Keratinocyte (primary cell): ENCODE measurements around the gene ATP8A2. TPM values are rescaled to one million over a fixed set of nuclear protein-coding genes. Genes with fewer than 3 reads are reported as not detected.

Experiments used
- DNase-seq: peaks from one replicate; pipeline ENCODE4 v3.0.0-alpha.2; 2011; ENCODE audit warnings: low read depth, missing footprints, low spot score
- FAIRE-seq: peaks from 2 replicates; lab custom pipeline; 2011; peaks lifted over from hg19 to GRCh38; lab: Jason Lieb, UNC
- H2AFZ ChIP-seq: 2 replicates; pipeline ENCODE4 v1.6.0; 2012; ENCODE audit warnings: low read length, control low read depth, inconsistent platforms; ENCODE audit not compliant: control insufficient read depth
- H3K27ac ChIP-seq: 2 replicates; pipeline ENCODE4 v1.5.1; 2011; ENCODE audit warnings: low read length; ENCODE audit not compliant: control insufficient read depth, insufficient read depth
- H3K27me3 ChIP-seq: 3 replicates; pipeline ENCODE4 v1.6.0; 2011; ENCODE audit warnings: low read length; ENCODE audit not compliant: control insufficient read depth, insufficient read depth; ENCODE audit errors: extremely low read depth
- H3K36me3 ChIP-seq, 2 experiments: 2 replicates in 1 of 2; 3 replicates in 1 of 2; pipeline ENCODE4 v1.5.1; 2011; ENCODE audit warnings: low read length in 2 of 2, mild to moderate bottlenecking in 1 of 2; ENCODE audit not compliant: control insufficient read depth in 2 of 2, insufficient read depth in 2 of 2; ENCODE audit errors: extremely low read depth in 1 of 2
- H3K4me1 ChIP-seq: 3 replicates; pipeline ENCODE4 v1.5.1; 2011; ENCODE audit warnings: low read length; ENCODE audit not compliant: control insufficient read depth, insufficient read depth; ENCODE audit errors: extremely low read depth
- H3K4me2 ChIP-seq: 3 replicates; pipeline ENCODE4 v1.6.0; 2011; ENCODE audit warnings: low read depth, low read length; ENCODE audit not compliant: control insufficient read depth, insufficient read depth; ENCODE audit errors: extremely low read depth
- H3K4me3 ChIP-seq, 3 experiments: fragments of 200-600 bp in 1 of 3; sonication (generic) in 1 of 3; 2 replicates in 2 of 3; 3 replicates in 1 of 3; pipeline ENCODE4 v1.5.1; 2011 to 2016; ENCODE audit warnings: low read length in 3 of 3, mild to moderate bottlenecking in 3 of 3, control low read depth in 2 of 3, inconsistent platforms in 1 of 3, low read depth in 1 of 3, mixed read lengths in 1 of 3, mixed run types in 1 of 3, moderate library complexity in 1 of 3; ENCODE audit not compliant: control insufficient read depth in 2 of 3, insufficient read depth in 2 of 3; ENCODE audit errors: extremely low read depth in 1 of 3
- H3K79me2 ChIP-seq: 2 replicates; pipeline ENCODE4 v1.6.0; 2012; ENCODE audit warnings: low read length; ENCODE audit not compliant: control insufficient read depth, insufficient read depth
- H3K9ac ChIP-seq: 3 replicates; pipeline ENCODE4 v1.6.0; 2011; ENCODE audit warnings: low read length; ENCODE audit not compliant: control insufficient read depth, insufficient read depth; ENCODE audit errors: extremely low read depth
- H3K9me1 ChIP-seq: 3 replicates; pipeline ENCODE4 v1.6.0; 2011; ENCODE audit warnings: low read length; ENCODE audit not compliant: control insufficient read depth, insufficient read depth; ENCODE audit errors: extremely low read depth
- H3K9me3 ChIP-seq: 2 replicates; pipeline ENCODE4 v1.5.1; 2012; ENCODE audit warnings: low read depth, low read length; ENCODE audit not compliant: control insufficient read depth
- H4K20me1 ChIP-seq: 3 replicates; pipeline ENCODE4 v1.6.0; 2011; ENCODE audit warnings: low read length; ENCODE audit not compliant: control insufficient read depth, insufficient read depth; ENCODE audit errors: extremely low read depth
- CTCF ChIP-seq, 3 experiments: IDR thresholded peaks in 1 of 3; conservative IDR thresholded peaks in 1 of 3; optimal IDR thresholded peaks in 1 of 3; 2 replicates in 2 of 3; 3 replicates in 1 of 3; pipeline versions ENCODE3 to v1.5.1; 2011; ENCODE audit warnings: low read length in 3 of 3, mild to moderate bottlenecking in 3 of 3, moderate library complexity in 2 of 3, control low read depth in 1 of 3, inconsistent platforms in 1 of 3; ENCODE audit not compliant: insufficient read depth in 2 of 3; ENCODE audit errors: extremely low read depth in 1 of 3
- EZH2 ChIP-seq: IDR thresholded peaks from one replicate; pipeline ENCODE4 v1.6.1; 2012; ENCODE audit warnings: inconsistent platforms, mild to moderate bottlenecking, low read length, moderate library complexity
- dilution Hi-C: fragments of 300-500 bp; cut with MboI; formaldehyde crosslinking; loops from one replicate; pipeline ENCODE4 v1.7.0; 2020; ENCODE audit warnings: low sequenced_read_pairs; ENCODE audit not compliant: extremely low pct_ligation_motif_present
- polyA plus RNA-seq, 5 experiments: library from polyadenylated mRNA; depleted of rRNA in 3 of 5; stranded (reverse) in 3 of 5; stranded (forward) in 1 of 5; unstranded in 1 of 5; fragments of >200 nt; gene quantifications; 1 replicate in 1 of 5; 2 replicates in 3 of 5; 3 replicates in 1 of 5; pipeline versions ENCODE4 v1.2.1 to v1.2.3, GENCODE V29; 2011 to 2012; ENCODE audit warnings: missing spikeins in 2 of 5, low read depth in 1 of 5, low replicate concordance in 1 of 5

Gene ATP8A2
- polyA plus RNA-seq, 1 donor (not counting 4 experiments of a cell fraction or from before 2014, with no cell fraction given), result 0.16 TPM

GRCh38 chr13:25709088-25709487 is 337.3 kb downstream of the ATP8A2 start:
- Histone ChIP-seq H3K9me1 (no peaks in the 10 kb centered on the region), H3K79me2 (no peaks in the 10 kb centered on the region), H3K9me3 (no peaks in the 10 kb centered on the region), H3K36me3 (no peaks in the 10 kb centered on the region), H3K4me2 (no peak overlapping the region), H3K9ac (no peak overlapping the region), H3K27me3 (peaks cover 9% of the 10 kb centered on the region), H3K4me3 (no peak overlapping the region), H2AFZ (no peak overlapping the region), H4K20me1 (no peaks in the 10 kb centered on the region), H3K27ac (no peak overlapping the region), H3K4me1 (no peaks in the 10 kb centered on the region)
- DNase-seq, result no peak
- dilution Hi-C loops, result no loop called here
- FAIRE-seq, result no peak
- TF ChIP-seq CTCF (optimal IDR thresholded peaks at IDR 0.05 in 1 of 3, IDR thresholded peaks at IDR 0.05 in 1 of 3, conservative IDR thresholded peaks at IDR 0.05 in 1 of 3; ENCODE audit: extremely low read depth in 1 of 3, insufficient read depth in 2 of 3, low read length in 3 of 3) (no peak), EZH2 (no peak)

- no peak overlapping the region for H3K4me2 ChIP-seq
- H4K20me1 ChIP-seq, result no peaks in the 10 kb centered on the region
- no peak overlapping the region for H3K27ac ChIP-seq
- TF ChIP-seq EZH2 (no peak), CTCF (optimal IDR thresholded peaks at IDR 0.05 in 1 of 3, IDR thresholded peaks at IDR 0.05 in 1 of 3, conservative IDR thresholded peaks at IDR 0.05 in 1 of 3; ENCODE audit: extremely low read depth in 1 of 3, insufficient read depth in 2 of 3, low read length in 3 of 3) (no peak)
- H3K79me2 ChIP-seq, result no peaks in the 10 kb centered on the region
- H3K4me1 ChIP-seq, result no peaks in the 10 kb centered on the region
- no peak for DNase-seq
- no peak overlapping the region for H2AFZ ChIP-seq
- no peaks in the 10 kb centered on the region for H3K9me1 ChIP-seq
- no peak for FAIRE-seq
- no peak overlapping the region for H3K4me3 ChIP-seq
- dilution Hi-C loops, result no loop called here
- H3K36me3 ChIP-seq, result no peaks in the 10 kb centered on the region
- no peaks in the 10 kb centered on the region for H3K9me3 ChIP-seq
- peaks cover 9% of the 10 kb centered on the region for H3K27me3 ChIP-seq
- no peak overlapping the region for H3K9ac ChIP-seq
Observed at GRCh38 chr13:25715760-25716159, 344.0 kb downstream of the ATP8A2 start.
